ENCODE data around the gene TSEN2. TPM values are rescaled to one million over a fixed set of nuclear protein-coding genes. Genes with fewer than 3 reads are reported as not detected.

TSEN2 gene
- total RNA-seq, 1 experiment from 2014 or later = 35.5 TPM

GRCh38 chr3:12516873-12517272 is 32.6 kb downstream of the TSEN2 start (continued):
- TF ChIP-seq MAX (IDR thresholded peaks at IDR 0.05) (no peak), ELF1 (IDR thresholded peaks at IDR 0.05; ENCODE audit: borderline replicate concordance, low read depth) (no peak), TCF7L2 (IDR thresholded peaks at IDR 0.05; ENCODE audit: borderline replicate concordance, extremely low read depth, insufficient read depth, insufficient read length) (no peak), EZH2phosphoT487 (IDR thresholded peaks at IDR 0.05; ENCODE audit: borderline replicate concordance) (no peak), ZBTB33 (IDR thresholded peaks at IDR 0.05; ENCODE audit: extremely low read depth, insufficient replicate concordance, low read length) (no peak)

- intact Hi-C loops (cut with micrococcal nuclease) = no loop called here
- POLR2A ChIA-PET = no interaction called here
- RAD21 ChIA-PET (ENCODE audit: low non-redundant PET in 1 of 2, low total read pairs in 2 of 2, uncharacterized antibody in 2 of 2, unreplicated experiment in 2 of 2) = no interaction called here
- Histone ChIP-seq H2AFZ (ENCODE audit: low read depth, low read length, poor library complexity, severe bottlenecking) (no peak overlapping the region), H4K20me1 (ENCODE audit: insufficient read depth) (no peaks in the 10 kb centered on the region), H3K4me3 (replicated peaks in 1 of 2; ENCODE audit: low read depth in 1 of 2, low read length in 2 of 2) (no peak overlapping the region), H3K9me3 (ENCODE audit: control insufficient read depth in 1 of 2, insufficient read depth in 1 of 2, low read depth in 1 of 2, low read length in 2 of 2) (no peaks in the 10 kb centered on the region), H3K4me1 (ENCODE audit: control insufficient read depth in 1 of 2, insufficient read depth in 2 of 2, low read length in 2 of 2) (no peaks in the 10 kb centered on the region), H3K79me2 (ENCODE audit: insufficient read depth, low read length) (peaks cover 8% of the 10 kb centered on the region; the same call in 1 of the 2 replicates), H3K9ac (ENCODE audit: low read length) (no peak overlapping the region), H3K27ac (ENCODE audit: low read depth, low read length) (no peak overlapping the region), H3K9me2 (ENCODE audit: insufficient read depth) (no peaks in the 10 kb centered on the region), H3K27me3 (ENCODE audit: insufficient read depth, low read length) (no peaks in the 10 kb centered on the region), H3K4me2 (ENCODE audit: low read length) (no peak overlapping the region), H3K36me3 (ENCODE audit: control insufficient read depth in 1 of 2, insufficient read depth in 2 of 2, low read length in 2 of 2) (peaks cover 10 to 32% of the 10 kb centered on the region in 2 experiments; a peak in 3 of 4 replicates)
- TF ChIP-seq SP1 (IDR thresholded peaks at IDR 0.05; ENCODE audit: low read depth) = no peak
- no peak for TF ChIP-seq JUND (IDR thresholded peaks at IDR 0.05)
- no peak for TF ChIP-seq RAD21 (IDR thresholded peaks at IDR 0.05; ENCODE audit: low read depth)
- TF ChIP-seq CBX3 (IDR thresholded peaks at IDR 0.05; ENCODE audit: low read depth) = no peak
- TF ChIP-seq TCF7L2 (IDR thresholded peaks at IDR 0.05; ENCODE audit: borderline replicate concordance, extremely low read depth, insufficient read depth, insufficient read length) = no peak
- TF ChIP-seq YY1 (IDR thresholded peaks at IDR 0.05; ENCODE audit: extremely low read depth, insufficient replicate concordance, low read depth, low read length) = no peak
- TF ChIP-seq EGR1 (IDR thresholded peaks at IDR 0.05; ENCODE audit: low read depth) = no peak
- no peak for TF ChIP-seq ZNF274 (IDR thresholded peaks at IDR 0.05; ENCODE audit: low read depth, low read length)
- no peak for TF ChIP-seq POLR2A (IDR thresholded peaks at IDR 0.05; ENCODE audit: borderline replicate concordance, extremely low read depth, insufficient read depth, insufficient read length)
- no peak for TF ChIP-seq EZH2 (IDR thresholded peaks at IDR 0.05)
- no peak for TF ChIP-seq SRF (IDR thresholded peaks at IDR 0.05; ENCODE audit: low read depth)
- TF ChIP-seq EZH2phosphoT487 (IDR thresholded peaks at IDR 0.05; ENCODE audit: borderline replicate concordance) = no peak
- TF ChIP-seq POLR2AphosphoS5 (IDR thresholded peaks at IDR 0.05; ENCODE audit: low read depth, low read length) = no peak
- TF ChIP-seq, protein P1, sequence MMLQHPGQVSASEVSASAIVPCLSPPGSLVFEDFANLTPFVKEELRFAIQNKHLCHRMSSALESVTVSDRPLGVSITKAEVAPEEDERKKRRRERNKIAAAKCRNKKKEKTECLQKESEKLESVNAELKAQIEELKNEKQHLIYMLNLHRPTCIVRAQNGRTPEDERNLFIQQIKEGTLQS (IDR thresholded peaks at IDR 0.05) = no peak
- no peak for TF ChIP-seq CTCF (IDR thresholded peaks at IDR 0.05 in 2 of 3, conservative IDR thresholded peaks at IDR 0.05 in 1 of 3; ENCODE audit: borderline replicate concordance in 1 of 3, insufficient read depth in 1 of 3, low read depth in 2 of 3, low read length in 2 of 3)
- no peak for TF ChIP-seq SIN3A (IDR thresholded peaks at IDR 0.05; ENCODE audit: low read depth)
- no peak for TF ChIP-seq ZFX (IDR thresholded peaks at IDR 0.05)
- TF ChIP-seq FOSL1 (IDR thresholded peaks at IDR 0.05; ENCODE audit: low read depth) = no peak
- CTCF ChIA-PET = no interaction called here
- BruUV-seq (replicated peaks) = no TSS peak
- ATAC-seq (no peak), DNase-seq (ENCODE audit: low read depth, low spot score) (no peak)
Measured at GRCh38 chr3:12518261-12519028, 34.2 kb downstream of the TSEN2 start.

Data from HCT116 (cell line).